Spleen (tissue), 7 donors: ENCODE results near the gene CEP112.

Source experiments
- POLR2A ChIP-seq, 3 donors: fragments of 450-650 bp; IDR thresholded peaks; one replicate each; pipeline ENCODE4 v1.5.1; 2017; ENCODE audit warnings: antibody characterized with exemption in 3 of 3, mild to moderate bottlenecking in 1 of 3
- POLR2AphosphoS5 ChIP-seq, 3 donors: sonication (generic); formaldehyde crosslinking; IDR thresholded peaks; one replicate each; pipeline ENCODE4 v1.5.1; 2017; ENCODE audit warnings: antibody characterized with exemption in 3 of 3
- TF ChIP-seq, protein P1 (sequence below), 11 experiments: fragments of 200-600 bp in 7 of 11; fragments of 450-650 bp in 4 of 11; sonication (generic) in 4 of 11; IDR thresholded peaks in 8 of 11; conservative IDR thresholded peaks in 3 of 11; 1 replicate in 7 of 11; 2 replicates in 4 of 11; pipeline versions ENCODE4 v1.4.0 to v1.8.0; 2016 to 2021; ENCODE audit warnings: antibody characterized with exemption in 11 of 11, inconsistent platforms in 4 of 11, mild to moderate bottlenecking in 1 of 11
- donor health status: DM: no; HTN: no; CAD: no; lungs with moderate emphysema.
- donor health status: DM: no; HTN: no; CAD: no.
- donor health status: DM: no; HTN: no; CAD: no.

GRCh38 chr17:65737451-65737850, 454.5 kb downstream of the CEP112 start:
- TF ChIP-seq POLR2A (IDR thresholded peaks at IDR 0.05) (no peak), POLR2AphosphoS5 (IDR thresholded peaks at IDR 0.05) (no peak)
- TF ChIP-seq, protein P1, sequence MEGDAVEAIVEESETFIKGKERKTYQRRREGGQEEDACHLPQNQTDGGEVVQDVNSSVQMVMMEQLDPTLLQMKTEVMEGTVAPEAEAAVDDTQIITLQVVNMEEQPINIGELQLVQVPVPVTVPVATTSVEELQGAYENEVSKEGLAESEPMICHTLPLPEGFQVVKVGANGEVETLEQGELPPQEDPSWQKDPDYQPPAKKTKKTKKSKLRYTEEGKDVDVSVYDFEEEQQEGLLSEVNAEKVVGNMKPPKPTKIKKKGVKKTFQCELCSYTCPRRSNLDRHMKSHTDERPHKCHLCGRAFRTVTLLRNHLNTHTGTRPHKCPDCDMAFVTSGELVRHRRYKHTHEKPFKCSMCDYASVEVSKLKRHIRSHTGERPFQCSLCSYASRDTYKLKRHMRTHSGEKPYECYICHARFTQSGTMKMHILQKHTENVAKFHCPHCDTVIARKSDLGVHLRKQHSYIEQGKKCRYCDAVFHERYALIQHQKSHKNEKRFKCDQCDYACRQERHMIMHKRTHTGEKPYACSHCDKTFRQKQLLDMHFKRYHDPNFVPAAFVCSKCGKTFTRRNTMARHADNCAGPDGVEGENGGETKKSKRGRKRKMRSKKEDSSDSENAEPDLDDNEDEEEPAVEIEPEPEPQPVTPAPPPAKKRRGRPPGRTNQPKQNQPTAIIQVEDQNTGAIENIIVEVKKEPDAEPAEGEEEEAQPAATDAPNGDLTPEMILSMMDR (IDR thresholded peaks at IDR 0.05 in 8 of 11, conservative IDR thresholded peaks at IDR 0.05 in 3 of 11) = no peak
